ENCODE results near the gene ATG16L1.

The ATG16L1 gene

GRCh38 chr2:233227346-233227978 is 24.0 kb upstream of the ATG16L1 start:
- no peak for DNase-seq

- DNase-seq, result no peak
Measured at GRCh38 chr2:233228376-233228775, 23.1 kb upstream of the ATG16L1 start.

- DNase-seq, result no peak
Measured at GRCh38 chr2:233233618-233234230, 17.7 kb upstream of the ATG16L1 start.

- no peak for DNase-seq
Measured at GRCh38 chr2:233234264-233234663, 17.2 kb upstream of the ATG16L1 start.

- no peak for DNase-seq
Measured at GRCh38 chr2:233234996-233235395, 16.5 kb upstream of the ATG16L1 start.

- DNase-seq, result no peak
Measured at GRCh38 chr2:233235977-233236376, 15.5 kb upstream of the ATG16L1 start.

GRCh38 chr2:233236820-233237589 is 14.5 kb upstream of the ATG16L1 start:
- DNase-seq, result no peak

GRCh38 chr2:233240897-233241296 is 10.6 kb upstream of the ATG16L1 start:
- no peak for DNase-seq

GRCh38 chr2:233241803-233242202 is 9.7 kb upstream of the ATG16L1 start:
- no peak for DNase-seq

- DNase-seq, result no peak
Measured at GRCh38 chr2:233242231-233242927, 9.1 kb upstream of the ATG16L1 start.

- DNase-seq, result no peak
Measured at GRCh38 chr2:233243348-233243747, 8.1 kb upstream of the ATG16L1 start.

- DNase-seq, result no peak
Measured at GRCh38 chr2:233244818-233245217, 6.7 kb upstream of the ATG16L1 start.

GRCh38 chr2:233245406-233245805 is 6.1 kb upstream of the ATG16L1 start:
- DNase-seq, result no peak

GRCh38 chr2:233247116-233247515 is 4.4 kb upstream of the ATG16L1 start:
- DNase-seq, result no peak

GRCh38 chr2:233247744-233248143 is 3.7 kb upstream of the ATG16L1 start:
- peak; percentile 19 to 85 for DNase-seq

- DNase-seq, result no peak
Measured at GRCh38 chr2:233248999-233249398, 2.5 kb upstream of the ATG16L1 start.

GRCh38 chr2:233250568-233250967 is 905 bp upstream of the ATG16L1 start:
- DNase-seq, result no peak

GRCh38 chr2:233250985-233251305 is 528 bp upstream of the ATG16L1 start:
- no peak for DNase-seq

- no peak for DNase-seq
Measured at GRCh38 chr2:233252227-233252626, 754 bp downstream of the ATG16L1 start.

GRCh38 chr2:233255151-233255550 is 3.7 kb downstream of the ATG16L1 start:
- no peak for DNase-seq

- no peak for DNase-seq
Measured at GRCh38 chr2:233256048-233256447, 4.6 kb downstream of the ATG16L1 start.

GRCh38 chr2:233258211-233258610 is 6.7 kb downstream of the ATG16L1 start:
- no peak for DNase-seq

- DNase-seq, result no peak
Measured at GRCh38 chr2:233259730-233260129, 8.3 kb downstream of the ATG16L1 start.

GRCh38 chr2:233260661-233261060 is 9.2 kb downstream of the ATG16L1 start:
- no peak for DNase-seq
